ENCODE data around the gene FSIP1. TPM values are rescaled to one million over a fixed set of nuclear protein-coding genes. Genes with fewer than 3 reads are reported as not detected.

FSIP1 gene
- total RNA-seq, 3 donors from 2014 or later = 4.1 to 12.1 (median 5.1) TPM

DNA sequence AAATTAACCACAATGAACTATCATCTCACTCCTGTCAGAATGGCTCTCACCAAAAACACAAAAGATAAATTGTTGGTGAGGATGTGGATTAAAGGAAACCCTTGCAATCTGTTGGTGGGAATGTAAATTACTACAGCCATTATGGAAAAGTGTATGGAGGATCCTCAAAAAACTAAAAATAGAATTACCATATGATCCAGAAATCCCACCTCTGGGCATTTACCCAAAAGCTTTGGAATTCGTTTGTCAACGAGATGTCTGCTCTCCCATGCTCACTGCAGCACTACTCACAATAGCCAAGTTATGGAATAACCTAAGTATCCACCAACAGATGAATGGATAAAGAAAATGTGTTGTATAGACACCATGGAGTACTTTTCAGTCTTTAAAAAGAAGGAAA is 21.6 kb downstream of the FSIP1 start:
- Histone ChIP-seq H3K4me1 (ENCODE audit: low read depth) (no peaks in the 10 kb centered on the region), H3K4me3 (no peak overlapping the region), H3K36me3 (ENCODE audit: low read depth) (no peaks in the 10 kb centered on the region), H3K9me3 (no peaks in the 10 kb centered on the region)
- DNase-seq = no peak
- no peak for ATAC-seq
- intact Hi-C loops (cut with DNase I, micrococcal nuclease) = no loop called here
- TF ChIP-seq, protein P1, sequence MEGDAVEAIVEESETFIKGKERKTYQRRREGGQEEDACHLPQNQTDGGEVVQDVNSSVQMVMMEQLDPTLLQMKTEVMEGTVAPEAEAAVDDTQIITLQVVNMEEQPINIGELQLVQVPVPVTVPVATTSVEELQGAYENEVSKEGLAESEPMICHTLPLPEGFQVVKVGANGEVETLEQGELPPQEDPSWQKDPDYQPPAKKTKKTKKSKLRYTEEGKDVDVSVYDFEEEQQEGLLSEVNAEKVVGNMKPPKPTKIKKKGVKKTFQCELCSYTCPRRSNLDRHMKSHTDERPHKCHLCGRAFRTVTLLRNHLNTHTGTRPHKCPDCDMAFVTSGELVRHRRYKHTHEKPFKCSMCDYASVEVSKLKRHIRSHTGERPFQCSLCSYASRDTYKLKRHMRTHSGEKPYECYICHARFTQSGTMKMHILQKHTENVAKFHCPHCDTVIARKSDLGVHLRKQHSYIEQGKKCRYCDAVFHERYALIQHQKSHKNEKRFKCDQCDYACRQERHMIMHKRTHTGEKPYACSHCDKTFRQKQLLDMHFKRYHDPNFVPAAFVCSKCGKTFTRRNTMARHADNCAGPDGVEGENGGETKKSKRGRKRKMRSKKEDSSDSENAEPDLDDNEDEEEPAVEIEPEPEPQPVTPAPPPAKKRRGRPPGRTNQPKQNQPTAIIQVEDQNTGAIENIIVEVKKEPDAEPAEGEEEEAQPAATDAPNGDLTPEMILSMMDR (IDR thresholded peaks at IDR 0.05) = no peak

DNA sequence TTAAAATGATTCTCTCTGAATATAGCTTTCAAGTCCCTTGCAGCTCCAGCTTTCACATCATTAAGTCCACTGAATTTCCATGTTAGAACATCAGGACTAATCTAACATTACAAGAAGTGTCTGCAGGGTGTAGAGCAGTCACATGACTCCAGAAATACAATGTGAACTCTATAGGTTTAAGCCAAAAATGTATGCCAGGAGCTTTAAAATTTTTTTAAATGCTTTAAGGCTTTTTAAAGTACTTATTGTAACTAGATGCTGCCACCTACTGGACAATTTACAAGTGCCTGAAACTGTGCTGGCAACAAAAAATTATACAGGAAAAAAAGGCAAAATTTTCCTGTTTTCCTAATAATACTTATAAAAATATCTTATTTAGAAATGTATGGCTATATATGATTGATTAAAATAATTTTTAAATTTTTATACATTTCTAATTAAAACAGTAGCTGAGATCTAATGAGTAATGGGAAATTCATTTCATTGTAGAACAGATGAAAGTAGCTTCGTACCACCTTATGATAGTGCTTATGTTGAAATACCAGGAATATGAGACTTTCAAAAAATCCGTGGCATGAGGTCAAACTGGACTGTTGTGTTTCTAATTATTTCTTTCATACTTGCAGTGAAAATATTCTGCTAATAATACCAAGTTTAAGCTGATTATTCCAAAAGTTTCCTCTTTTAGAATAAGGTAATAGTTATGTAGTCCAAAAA is 25.7 kb downstream of the FSIP1 start:
- H3K36me3 ChIP-seq (ENCODE audit: low read depth) = no peaks in the 10 kb centered on the region
- TF ChIP-seq, protein P1 (IDR thresholded peaks at IDR 0.05) = peak; percentile 63
- peak in 1 of 3 donors; percentile 82 for DNase-seq
- H3K9me3 ChIP-seq = no peaks in the 10 kb centered on the region
- H3K4me3 ChIP-seq = no peak overlapping the region
- intact Hi-C loops (cut with DNase I, micrococcal nuclease) = loop anchor here (5.0 to 10.0 kb wide), 4 partner anchors 70 to 172 kb away; partner anchors contain the start of gene THBS1 (in 1 of the 2)
- ATAC-seq = peak; percentile 60
- H3K4me1 ChIP-seq (ENCODE audit: low read depth) = no peaks in the 10 kb centered on the region

DNA sequence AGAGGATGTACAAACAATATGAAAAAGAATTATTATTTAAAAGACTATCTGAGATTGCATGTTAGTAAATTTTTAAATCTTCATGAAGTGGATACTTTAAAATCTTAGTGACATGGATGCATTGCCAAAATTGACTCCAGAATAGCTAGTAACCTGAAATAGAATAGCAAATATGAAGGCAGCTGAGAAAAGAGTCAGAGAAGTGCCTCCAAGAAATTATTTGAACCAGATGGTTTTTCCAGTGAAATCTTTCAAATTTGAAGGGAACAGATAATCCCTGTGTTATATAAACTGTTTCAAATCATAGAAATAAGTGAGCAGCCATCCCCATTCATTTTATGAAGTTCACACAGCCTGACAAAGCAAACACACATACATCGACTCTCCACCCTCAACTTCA is 29.6 kb downstream of the FSIP1 start:
- TF ChIP-seq, protein P1 (IDR thresholded peaks at IDR 0.05) = no peak
- intact Hi-C loops (cut with DNase I, micrococcal nuclease) = loop anchor here in 1 of 2 donors (10.0 kb wide), 2 partner anchors 68 to 168 kb away; partner anchors contain the start of gene THBS1
- DNase-seq (no peak), ATAC-seq (no peak)
- Histone ChIP-seq H3K9me3 (no peaks in the 10 kb centered on the region), H3K4me3 (no peak overlapping the region), H3K4me1 (ENCODE audit: low read depth) (peaks cover 7% of the 10 kb centered on the region), H3K36me3 (ENCODE audit: low read depth) (no peaks in the 10 kb centered on the region)

DNA sequence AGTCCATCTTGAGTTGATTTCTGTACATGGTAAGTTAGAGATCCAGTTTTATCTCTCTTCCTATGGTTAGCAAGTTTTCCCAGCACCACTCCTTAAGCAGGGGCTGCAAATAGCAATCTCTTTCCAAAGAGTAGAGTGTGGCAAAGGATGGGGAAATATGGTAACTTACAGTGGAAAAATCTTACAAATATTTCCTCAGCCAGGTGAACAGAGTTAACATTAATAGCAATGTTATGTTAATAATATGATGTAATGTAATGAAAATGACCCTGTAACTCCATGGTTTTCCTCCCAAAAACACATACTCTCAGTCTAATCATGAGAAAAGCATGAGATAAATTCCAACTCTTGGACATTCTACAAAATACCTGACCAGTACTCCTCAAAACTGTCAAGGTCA is 30.4 kb downstream of the FSIP1 start:
- DNase-seq (no peak), ATAC-seq (no peak)
- Histone ChIP-seq H3K4me3 (no peak overlapping the region), H3K9me3 (no peaks in the 10 kb centered on the region), H3K4me1 (ENCODE audit: low read depth) (peaks cover 8% of the 10 kb centered on the region), H3K36me3 (ENCODE audit: low read depth) (no peaks in the 10 kb centered on the region)
- TF ChIP-seq, protein P1 (IDR thresholded peaks at IDR 0.05) = no peak
- intact Hi-C loops (cut with DNase I, micrococcal nuclease) = loop anchor here in 1 of 2 donors (10.0 kb wide), 2 partner anchors 67 to 167 kb away; partner anchors contain the start of gene THBS1

DNA sequence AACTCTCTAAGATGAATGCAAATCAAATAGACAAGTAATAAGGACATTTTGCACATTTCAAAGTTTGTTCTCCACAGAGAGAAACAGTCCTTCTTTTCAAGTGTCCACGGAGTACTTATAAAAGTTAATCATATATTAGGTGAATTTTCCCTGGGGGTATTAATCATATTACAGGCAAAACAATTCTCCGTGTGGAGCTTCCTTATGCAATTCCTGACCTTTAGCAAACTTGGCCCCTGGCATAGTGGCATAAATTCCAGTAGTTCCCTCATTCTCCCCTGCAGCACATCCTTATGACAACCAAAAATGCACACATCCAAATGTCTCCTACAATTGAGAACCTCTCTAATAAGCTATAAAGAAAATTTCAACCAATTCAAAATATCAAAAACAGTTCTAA is 34.4 kb downstream of the FSIP1 start:
- TF ChIP-seq, protein P1 (IDR thresholded peaks at IDR 0.05) = no peak
- H3K36me3 ChIP-seq (ENCODE audit: low read depth) = no peaks in the 10 kb centered on the region
- intact Hi-C loops (cut with DNase I, micrococcal nuclease) = no loop called here
- H3K4me3 ChIP-seq = no peak overlapping the region
- H3K4me1 ChIP-seq (ENCODE audit: low read depth) = peaks cover 8% of the 10 kb centered on the region
- no peaks in the 10 kb centered on the region for H3K9me3 ChIP-seq
- DNase-seq (no peak), ATAC-seq (no peak)

All from mucosa of descending colon (tissue), 3 donors.